SK-N-SH treated with all-trans-retinoic acid at 6 μM for 48 hours (cell line): ENCODE measurements around the gene TNFRSF11A.

Experiments used
- ATAC-seq: fragments of 200-7000 bp; cut with Tn5 transposase; 3 replicates; pipeline ENCODE4 v1.9.1; 2020; ENCODE audit warnings: mild to moderate bottlenecking, moderate library complexity
- ARNTL ChIP-seq: fragments of 450-650 bp; formaldehyde crosslinking; IDR thresholded peaks from 2 replicates; pipeline ENCODE4 v1.5.0; 2020; ENCODE audit warnings: low read depth, mild to moderate bottlenecking, moderate library complexity, borderline replicate concordance
- BACH2 ChIP-seq: fragments of 250-450 bp; sonication (Bioruptor Pico); IDR thresholded peaks from 2 replicates; pipeline ENCODE4 v1.9.0; 2021; ENCODE audit warnings: mild to moderate bottlenecking, borderline replicate concordance
- CSRNP3 ChIP-seq: fragments of 250-450 bp; sonication (Bioruptor Pico); IDR thresholded peaks from 2 replicates; pipeline ENCODE4 v1.5.1; 2021; ENCODE audit warnings: mild to moderate bottlenecking, moderate library complexity
- ESRRG ChIP-seq: fragments of 250-450 bp; sonication (Bioruptor Pico); IDR thresholded peaks from 2 replicates; pipeline ENCODE4 v1.6.1; 2021; ENCODE audit warnings: mild to moderate bottlenecking
- GLIS3 ChIP-seq: fragments of 250-450 bp; sonication (Bioruptor Pico); IDR thresholded peaks from 2 replicates; pipeline ENCODE4 v1.5.0; 2020; ENCODE audit warnings: mild to moderate bottlenecking, moderate library complexity
- ISL1 ChIP-seq: fragments of 250-450 bp; sonication (Bioruptor Pico); IDR thresholded peaks from 2 replicates; pipeline ENCODE4 v2.1.2; 2022; ENCODE audit warnings: mild to moderate bottlenecking, moderate library complexity
- OSR1 ChIP-seq: fragments of 250-450 bp; sonication (Bioruptor Pico); IDR thresholded peaks from 2 replicates; pipeline ENCODE4 v1.8.0; 2022; ENCODE audit warnings: moderate library complexity, mild to moderate bottlenecking, inconsistent platforms
- PATZ1 ChIP-seq: fragments of 250-450 bp; sonication (Bioruptor Pico); IDR thresholded peaks from 2 replicates; pipeline ENCODE4 v1.8.0; 2020; ENCODE audit warnings: mild to moderate bottlenecking, moderate library complexity, borderline replicate concordance
- PPARA ChIP-seq: fragments of 250-450 bp; sonication (Bioruptor Pico); IDR thresholded peaks from 2 replicates; pipeline ENCODE4 v1.5.0; 2020; ENCODE audit warnings: mild to moderate bottlenecking, borderline replicate concordance
- RARB ChIP-seq: fragments of 250-450 bp; sonication (Bioruptor Pico); IDR thresholded peaks from 2 replicates; pipeline ENCODE4 v1.8.0; 2021; ENCODE audit warnings: mild to moderate bottlenecking, moderate library complexity
- SNAI2 ChIP-seq: fragments of 250-450 bp; sonication (Bioruptor Pico); IDR thresholded peaks from 2 replicates; pipeline ENCODE4 v1.5.0; 2020; ENCODE audit warnings: mild to moderate bottlenecking, moderate library complexity
- TCF4 ChIP-seq: fragments of 250-450 bp; sonication (Bioruptor Pico); IDR thresholded peaks from 2 replicates; pipeline ENCODE4 v1.8.0; 2021; ENCODE audit warnings: mild to moderate bottlenecking, moderate library complexity, borderline replicate concordance
- TOX ChIP-seq: fragments of 250-450 bp; sonication (Bioruptor Pico); IDR thresholded peaks from 2 replicates; pipeline ENCODE4 v1.8.0; 2021; ENCODE audit warnings: mild to moderate bottlenecking, moderate library complexity, borderline replicate concordance
- TSHZ2 ChIP-seq: fragments of 250-450 bp; sonication (Bioruptor Pico); IDR thresholded peaks from 2 replicates; pipeline ENCODE4 v1.5.0; 2020; ENCODE audit warnings: mild to moderate bottlenecking, moderate library complexity
- ZC3H10 ChIP-seq: fragments of 250-450 bp; sonication (Bioruptor Pico); IDR thresholded peaks from 2 replicates; pipeline ENCODE4 v1.5.1; 2021; ENCODE audit warnings: mild to moderate bottlenecking, moderate library complexity
- ZFP3 ChIP-seq: fragments of 250-450 bp; sonication (Bioruptor Pico); IDR thresholded peaks from 2 replicates; pipeline ENCODE4 v1.5.0; 2020; ENCODE audit warnings: mild to moderate bottlenecking, moderate library complexity
- ZFP30 ChIP-seq: fragments of 450-650 bp; formaldehyde crosslinking; IDR thresholded peaks from 2 replicates; pipeline ENCODE4 v1.5.0; 2022; ENCODE audit warnings: mild to moderate bottlenecking, moderate library complexity
- ZNF565 ChIP-seq: fragments of 450-650 bp; formaldehyde crosslinking; conservative IDR thresholded peaks from 2 replicates; pipeline ENCODE4 v1.5.0; 2020; ENCODE audit warnings: low read depth, mild to moderate bottlenecking, moderate library complexity
- ZNF70 ChIP-seq: fragments of 450-650 bp; formaldehyde crosslinking; IDR thresholded peaks from 2 replicates; pipeline ENCODE4 v1.5.0; 2020; ENCODE audit warnings: mild to moderate bottlenecking, moderate library complexity
- ZNF8 ChIP-seq: fragments of 450-650 bp; formaldehyde crosslinking; IDR thresholded peaks from 2 replicates; pipeline ENCODE4 v1.5.0; 2020; ENCODE audit warnings: mild to moderate bottlenecking, moderate library complexity
- TF ChIP-seq, protein P1 (sequence below): fragments of 250-450 bp; sonication (Bioruptor Pico); IDR thresholded peaks from 2 replicates; pipeline ENCODE4 v1.5.1; 2020; ENCODE audit warnings: low read depth, mild to moderate bottlenecking, moderate library complexity
- TF ChIP-seq, protein P2 (sequence below): fragments of 250-450 bp; sonication (Bioruptor Pico); IDR thresholded peaks from 2 replicates; pipeline ENCODE4 v1.8.0; 2021; ENCODE audit warnings: low read depth, mild to moderate bottlenecking, moderate library complexity, borderline replicate concordance

Gene TNFRSF11A

DNA sequence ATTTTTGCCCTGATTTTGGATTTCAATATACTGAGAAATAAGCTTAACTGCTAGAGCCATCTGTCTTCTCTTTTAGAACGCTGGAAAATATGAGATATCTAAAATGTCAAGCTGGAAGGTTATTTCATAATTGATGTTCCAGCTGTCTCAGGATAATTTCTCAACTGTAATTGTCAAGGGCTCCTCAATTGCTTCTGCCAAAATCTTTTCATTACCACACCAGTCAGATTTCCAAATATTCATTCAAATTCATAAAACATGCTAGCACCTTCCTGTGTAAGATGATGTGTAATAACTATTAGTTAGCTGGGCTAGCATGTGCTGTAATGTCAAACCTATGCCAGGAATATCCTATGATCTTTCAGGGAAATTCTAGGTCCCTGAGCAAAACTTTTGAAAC lies 88.1 kb downstream of the TNFRSF11A start:
- ATAC-seq, result no peak
- TF ChIP-seq, protein P1, sequence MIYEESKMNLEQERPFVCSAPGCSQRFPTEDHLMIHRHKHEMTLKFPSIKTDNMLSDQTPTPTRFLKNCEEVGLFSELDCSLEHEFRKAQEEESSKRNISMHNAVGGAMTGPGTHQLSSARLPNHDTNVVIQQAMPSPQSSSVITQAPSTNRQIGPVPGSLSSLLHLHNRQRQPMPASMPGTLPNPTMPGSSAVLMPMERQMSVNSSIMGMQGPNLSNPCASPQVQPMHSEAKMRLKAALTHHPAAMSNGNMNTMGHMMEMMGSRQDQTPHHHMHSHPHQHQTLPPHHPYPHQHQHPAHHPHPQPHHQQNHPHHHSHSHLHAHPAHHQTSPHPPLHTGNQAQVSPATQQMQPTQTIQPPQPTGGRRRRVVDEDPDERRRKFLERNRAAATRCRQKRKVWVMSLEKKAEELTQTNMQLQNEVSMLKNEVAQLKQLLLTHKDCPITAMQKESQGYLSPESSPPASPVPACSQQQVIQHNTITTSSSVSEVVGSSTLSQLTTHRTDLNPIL, result no peak
- TF ChIP-seq ZNF8 (CRISPR knock-in tag), result no peak
- TF ChIP-seq ZFP3, result no peak
- no peak for TF ChIP-seq TOX (CRISPR knock-in tag)
- no peak for TF ChIP-seq ZC3H10 (CRISPR knock-in tag)
- TF ChIP-seq OSR1 (CRISPR knock-in tag), result no peak
- no peak for TF ChIP-seq SNAI2 (CRISPR knock-in tag)
- TF ChIP-seq ZFP30 (CRISPR knock-in tag), result no peak
- TF ChIP-seq CSRNP3 (CRISPR knock-in tag), result no peak
- no peak for TF ChIP-seq GLIS3 (CRISPR knock-in tag)
- TF ChIP-seq ZNF70 (CRISPR knock-in tag), result no peak
- TF ChIP-seq, protein P2, sequence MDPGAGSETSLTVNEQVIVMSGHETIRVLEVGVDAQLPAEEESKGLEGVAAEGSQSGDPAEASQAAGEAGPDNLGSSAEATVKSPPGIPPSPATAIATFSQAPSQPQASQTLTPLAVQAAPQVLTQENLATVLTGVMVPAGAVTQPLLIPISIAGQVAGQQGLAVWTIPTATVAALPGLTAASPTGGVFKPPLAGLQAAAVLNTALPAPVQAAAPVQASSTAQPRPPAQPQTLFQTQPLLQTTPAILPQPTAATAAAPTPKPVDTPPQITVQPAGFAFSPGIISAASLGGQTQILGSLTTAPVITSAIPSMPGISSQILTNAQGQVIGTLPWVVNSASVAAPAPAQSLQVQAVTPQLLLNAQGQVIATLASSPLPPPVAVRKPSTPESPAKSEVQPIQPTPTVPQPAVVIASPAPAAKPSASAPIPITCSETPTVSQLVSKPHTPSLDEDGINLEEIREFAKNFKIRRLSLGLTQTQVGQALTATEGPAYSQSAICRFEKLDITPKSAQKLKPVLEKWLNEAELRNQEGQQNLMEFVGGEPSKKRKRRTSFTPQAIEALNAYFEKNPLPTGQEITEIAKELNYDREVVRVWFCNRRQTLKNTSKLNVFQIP, result no peak
- TF ChIP-seq TCF4 (CRISPR knock-in tag), result no peak
- no peak for TF ChIP-seq ISL1
- no peak for TF ChIP-seq ZNF565
- TF ChIP-seq TSHZ2 (CRISPR knock-in tag), result no peak
- no peak for TF ChIP-seq ARNTL (CRISPR knock-in tag)
- no peak for TF ChIP-seq ESRRG (CRISPR knock-in tag)
- TF ChIP-seq RARB (CRISPR knock-in tag), result no peak
- no peak for TF ChIP-seq PATZ1
- TF ChIP-seq, all 23 proteins: peak for 0

DNA sequence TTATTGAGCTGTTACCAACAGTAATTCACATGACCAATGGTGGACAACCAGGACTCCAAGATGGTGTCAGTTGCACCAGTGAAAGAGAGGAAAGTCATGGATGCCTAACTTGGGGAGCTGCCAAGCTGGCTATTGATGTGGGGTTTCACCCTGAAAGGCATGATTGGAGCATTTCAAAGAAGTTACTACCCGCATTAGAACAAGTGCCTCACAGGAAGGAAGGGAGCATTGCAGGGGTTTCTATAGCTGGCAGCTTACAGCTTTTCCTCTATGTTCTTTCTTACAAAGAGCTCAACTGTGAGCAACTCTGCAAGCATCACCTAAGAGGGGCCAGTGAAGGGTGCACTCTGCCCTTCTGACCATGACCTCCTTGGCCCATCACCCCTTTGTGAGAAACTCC lies 93.1 kb downstream of the TNFRSF11A start:
- TF ChIP-seq TOX (CRISPR knock-in tag) (no peak), ZFP30 (CRISPR knock-in tag) (no peak), RARB (CRISPR knock-in tag) (no peak)
- no peak for ATAC-seq

GRCh38 chr18:62420151-62420512 lies 95.0 kb downstream of the TNFRSF11A start:
- no peak; the same call in 1 of the 3 replicates for ATAC-seq
- TF ChIP-seq PPARA (CRISPR knock-in tag) (no peak), TSHZ2 (CRISPR knock-in tag) (no peak), RARB (CRISPR knock-in tag) (no peak), ARNTL (CRISPR knock-in tag) (no peak), PATZ1 (no peak), BACH2 (CRISPR knock-in tag) (no peak), ESRRG (CRISPR knock-in tag) (no peak)
- TF ChIP-seq, protein P1, result no peak
